IPS-20b (cell line): Measurements from ENCODE around the gene SLC10A6.

Experiments used
- H3K27ac ChIP-seq: one replicate; pipeline ENCODE4 v1.5.1; 2013; ENCODE audit warnings: low read length
- H3K27me3 ChIP-seq: 2 replicates; pipeline ENCODE4 v1.6.1; 2013; ENCODE audit warnings: mild to moderate bottlenecking, low read length, inconsistent platforms; ENCODE audit not compliant: insufficient read depth
- H3K36me3 ChIP-seq: 2 replicates; pipeline ENCODE4 v1.6.1; 2013; ENCODE audit warnings: low read depth, mild to moderate bottlenecking, inconsistent platforms, low read length, moderate library complexity; ENCODE audit not compliant: insufficient read depth
- H3K4me1 ChIP-seq: 2 replicates; pipeline ENCODE4 v1.6.1; 2013; ENCODE audit warnings: mild to moderate bottlenecking, control low read depth, inconsistent platforms, low read length, moderate library complexity; ENCODE audit not compliant: insufficient read depth
- H3K4me3 ChIP-seq: 2 replicates; pipeline ENCODE4 v1.5.1; 2013; ENCODE audit warnings: mild to moderate bottlenecking, low read length, inconsistent platforms
- H3K9ac ChIP-seq: 2 replicates; pipeline ENCODE4 v1.6.1; 2013; ENCODE audit warnings: low read depth, mild to moderate bottlenecking, inconsistent platforms, low read length, moderate library complexity
- H3K9me3 ChIP-seq: 2 replicates; pipeline ENCODE4 v1.6.1; 2013; ENCODE audit warnings: mild to moderate bottlenecking, low read depth, low read length, inconsistent platforms; ENCODE audit not compliant: insufficient read depth

Gene SLC10A6

GRCh38 chr4:86848732-86849619, at the start of gene SLC10A6:
Gene SLC10A6, minus strand, starts transcription at chr4:86849384. Its CDS starts 269 bp downstream, at chr4:86849115.
- H3K9ac ChIP-seq: no peak within 1 kb of the TSS
- peaks cover 6% of the 10 kb centered on the region; the same call in 1 of the 2 replicates for H3K4me1 ChIP-seq
- H3K9me3 ChIP-seq: no peaks in the 10 kb centered on the region
- H3K36me3 ChIP-seq: no peaks in the 10 kb centered on the region
- no peaks in the 10 kb centered on the region for H3K27me3 ChIP-seq
- no peak within 1 kb of the TSS for H3K27ac ChIP-seq
- no peak within 1 kb of the TSS for H3K4me3 ChIP-seq

- Histone ChIP-seq H3K27ac (no peak overlapping the region), H3K4me1 (no peaks in the 10 kb centered on the region), H3K9me3 (no peaks in the 10 kb centered on the region), H3K36me3 (no peaks in the 10 kb centered on the region), H3K4me3 (no peak overlapping the region), H3K9ac (no peak overlapping the region), H3K27me3 (peaks cover 4% of the 10 kb centered on the region)
Observed at GRCh38 chr4:86898562-86898961, 49.4 kb upstream of the SLC10A6 start.

- peaks cover 8% of the 10 kb centered on the region; the same call in 1 of the 2 replicates for H3K4me1 ChIP-seq
Observed at GRCh38 chr4:86896596-86896995, 47.4 kb upstream of the SLC10A6 start.

GRCh38 chr4:86895692-86896488, 46.7 kb upstream of the SLC10A6 start:
- Histone ChIP-seq H3K9ac (no peak overlapping the region), H3K4me1 (peaks cover 13% of the 10 kb centered on the region; the same call in 1 of the 2 replicates), H3K9me3 (no peaks in the 10 kb centered on the region), H3K4me3 (no peak overlapping the region), H3K27ac (no peak overlapping the region), H3K36me3 (no peaks in the 10 kb centered on the region), H3K27me3 (peaks cover 17% of the 10 kb centered on the region)

More at GRCh38 chr4:86896596-86896995, 47.4 kb upstream of the SLC10A6 start:
- Histone ChIP-seq H3K9ac (no peak overlapping the region), H3K4me3 (no peak overlapping the region), H3K27me3 (peaks cover 10% of the 10 kb centered on the region), H3K36me3 (no peaks in the 10 kb centered on the region), H3K9me3 (no peaks in the 10 kb centered on the region), H3K27ac (no peak overlapping the region)

GRCh38 chr4:86894455-86894854, 45.3 kb upstream of the SLC10A6 start:
- no peaks in the 10 kb centered on the region for H3K36me3 ChIP-seq
- H3K9ac ChIP-seq: no peak overlapping the region
- H3K9me3 ChIP-seq: no peaks in the 10 kb centered on the region
- no peak overlapping the region for H3K27ac ChIP-seq
- peaks cover 21% of the 10 kb centered on the region for H3K27me3 ChIP-seq
- H3K4me3 ChIP-seq: no peak overlapping the region
- peaks cover 16% of the 10 kb centered on the region; the same call in 1 of the 2 replicates for H3K4me1 ChIP-seq

GRCh38 chr4:86893136-86893535, 44.0 kb upstream of the SLC10A6 start:
- peak overlapping the region; percentile 77 for H3K4me3 ChIP-seq

GRCh38 chr4:86892636-86892960, 43.4 kb upstream of the SLC10A6 start:
- peak overlapping the region; percentile 30 for H3K27ac ChIP-seq

More at GRCh38 chr4:86893136-86893535, 44.0 kb upstream of the SLC10A6 start:
- Histone ChIP-seq H3K27ac (no peak overlapping the region), H3K9ac (peak overlapping the region; percentile 89; the same call in 1 of the 2 replicates), H3K4me1 (peaks cover 16% of the 10 kb centered on the region; the same call in 1 of the 2 replicates), H3K27me3 (peaks cover 21% of the 10 kb centered on the region), H3K36me3 (no peaks in the 10 kb centered on the region), H3K9me3 (no peaks in the 10 kb centered on the region)

GRCh38 chr4:86891762-86892635, 42.8 kb upstream of the SLC10A6 start, which contains the start of gene C4orf36:
Gene C4orf36, minus strand, starts transcription at chr4:86892422. Its CDS starts 902 bp downstream, at chr4:86891520.
- H3K4me1 ChIP-seq: peaks cover 16% of the 10 kb centered on the region; the same call in 1 of the 2 replicates
- no peaks in the 10 kb centered on the region for H3K36me3 ChIP-seq
- H3K27me3 ChIP-seq: peaks cover 21% of the 10 kb centered on the region
- peak within 1 kb of the TSS; percentile 30 for H3K27ac ChIP-seq
- peak within 1 kb of the TSS; percentile 77 for H3K4me3 ChIP-seq
- H3K9me3 ChIP-seq: no peaks in the 10 kb centered on the region
- peak within 1 kb of the TSS; percentile 89 for H3K9ac ChIP-seq

More at GRCh38 chr4:86892636-86892960, 43.4 kb upstream of the SLC10A6 start:
- peak overlapping the region; percentile 77 for H3K4me3 ChIP-seq
- no peaks in the 10 kb centered on the region for H3K36me3 ChIP-seq
- H3K4me1 ChIP-seq: peaks cover 16% of the 10 kb centered on the region; the same call in 1 of the 2 replicates
- peak overlapping the region; percentile 89 for H3K9ac ChIP-seq
- peaks cover 21% of the 10 kb centered on the region for H3K27me3 ChIP-seq
- no peaks in the 10 kb centered on the region for H3K9me3 ChIP-seq

- peak overlapping the region; percentile 89; the same call in 1 of the 2 replicates for H3K9ac ChIP-seq
- H3K36me3 ChIP-seq: no peaks in the 10 kb centered on the region
- peaks cover 16% of the 10 kb centered on the region; the same call in 1 of the 2 replicates for H3K4me1 ChIP-seq
- H3K27me3 ChIP-seq: peaks cover 21% of the 10 kb centered on the region
- no peak overlapping the region for H3K27ac ChIP-seq
- no peak overlapping the region for H3K4me3 ChIP-seq
- H3K9me3 ChIP-seq: no peaks in the 10 kb centered on the region
Observed at GRCh38 chr4:86890790-86891189, 41.6 kb upstream of the SLC10A6 start.

GRCh38 chr4:86879641-86880040, 30.5 kb upstream of the SLC10A6 start:
- Histone ChIP-seq H3K36me3 (no peaks in the 10 kb centered on the region), H3K27ac (no peak overlapping the region), H3K9me3 (peaks cover 9% of the 10 kb centered on the region; the same call in 1 of the 2 replicates), H3K4me3 (no peak overlapping the region), H3K4me1 (no peaks in the 10 kb centered on the region), H3K9ac (no peak overlapping the region), H3K27me3 (no peaks in the 10 kb centered on the region)

GRCh38 chr4:86878640-86879039, 29.5 kb upstream of the SLC10A6 start:
- H3K9me3 ChIP-seq: peaks cover 9% of the 10 kb centered on the region; the same call in 1 of the 2 replicates
- H3K9ac ChIP-seq: no peak overlapping the region
- no peak overlapping the region for H3K27ac ChIP-seq
- H3K4me3 ChIP-seq: no peak overlapping the region
- H3K36me3 ChIP-seq: no peaks in the 10 kb centered on the region
- no peaks in the 10 kb centered on the region for H3K4me1 ChIP-seq
- no peaks in the 10 kb centered on the region for H3K27me3 ChIP-seq
